Panc1 (cell line): ENCODE measurements around the gene AMMECR1L.

Experiments
- POLR2AphosphoS5 ChIP-seq: IDR thresholded peaks from 2 replicates; pipeline ENCODE4 v1.6.1; 2012; ENCODE audit warnings: mild to moderate bottlenecking, low read depth, low read length, moderate library complexity
- SIN3A ChIP-seq: IDR thresholded peaks from 2 replicates; pipeline ENCODE4 v1.6.1; 2012; ENCODE audit warnings: low read depth, mild to moderate bottlenecking, low read length, moderate library complexity, borderline replicate concordance; ENCODE audit not compliant: insufficient read depth
- TCF7L2 ChIP-seq: IDR thresholded peaks from 2 replicates; pipeline ENCODE4 v1.6.1; 2011; ENCODE audit warnings: mild to moderate bottlenecking, low read depth, low read length, inconsistent platforms
- TF ChIP-seq, protein P1 (sequence below): fragments of 450-650 bp; IDR thresholded peaks from 2 replicates; pipeline ENCODE4 v1.5.1; 2017; ENCODE audit warnings: mild to moderate bottlenecking

DNA sequence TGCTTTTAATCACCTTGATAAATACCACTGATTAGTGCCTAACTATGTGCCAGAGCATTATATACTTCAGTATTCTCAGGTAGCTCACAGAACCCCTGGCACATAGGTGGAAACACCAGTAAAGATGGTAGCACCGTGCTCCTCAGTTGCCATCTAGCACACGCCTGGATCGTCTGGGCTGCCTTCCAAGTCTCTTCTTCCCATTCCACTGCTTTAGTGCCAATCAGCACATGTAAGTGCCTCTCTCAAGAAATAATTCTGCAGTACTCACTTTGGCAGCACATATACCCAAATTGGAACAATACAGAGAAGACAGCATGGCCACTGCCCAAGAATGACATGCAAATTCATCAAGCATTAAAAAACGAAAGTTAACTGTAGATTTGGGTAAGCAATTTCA lies 40.8 kb downstream of the AMMECR1L start:
- TF ChIP-seq, protein P1, sequence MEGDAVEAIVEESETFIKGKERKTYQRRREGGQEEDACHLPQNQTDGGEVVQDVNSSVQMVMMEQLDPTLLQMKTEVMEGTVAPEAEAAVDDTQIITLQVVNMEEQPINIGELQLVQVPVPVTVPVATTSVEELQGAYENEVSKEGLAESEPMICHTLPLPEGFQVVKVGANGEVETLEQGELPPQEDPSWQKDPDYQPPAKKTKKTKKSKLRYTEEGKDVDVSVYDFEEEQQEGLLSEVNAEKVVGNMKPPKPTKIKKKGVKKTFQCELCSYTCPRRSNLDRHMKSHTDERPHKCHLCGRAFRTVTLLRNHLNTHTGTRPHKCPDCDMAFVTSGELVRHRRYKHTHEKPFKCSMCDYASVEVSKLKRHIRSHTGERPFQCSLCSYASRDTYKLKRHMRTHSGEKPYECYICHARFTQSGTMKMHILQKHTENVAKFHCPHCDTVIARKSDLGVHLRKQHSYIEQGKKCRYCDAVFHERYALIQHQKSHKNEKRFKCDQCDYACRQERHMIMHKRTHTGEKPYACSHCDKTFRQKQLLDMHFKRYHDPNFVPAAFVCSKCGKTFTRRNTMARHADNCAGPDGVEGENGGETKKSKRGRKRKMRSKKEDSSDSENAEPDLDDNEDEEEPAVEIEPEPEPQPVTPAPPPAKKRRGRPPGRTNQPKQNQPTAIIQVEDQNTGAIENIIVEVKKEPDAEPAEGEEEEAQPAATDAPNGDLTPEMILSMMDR = no peak
- no peak for TF ChIP-seq POLR2AphosphoS5
- no peak for TF ChIP-seq TCF7L2
- no peak for TF ChIP-seq SIN3A
